HUES6 (cell line): ENCODE data around the gene RAD51C.
"Not testable (repeated sequence)": the region's sequence is repeated elsewhere in the genome, so short reads cannot be mapped to it uniquely, and the experiment has no call there.

Experiments
- H3K27ac ChIP-seq: 2 replicates; pipeline ENCODE4 v1.7.0; 2013; ENCODE audit warnings: low read depth, mild to moderate bottlenecking, low read length, inconsistent platforms
- H3K27me3 ChIP-seq: 2 replicates; pipeline ENCODE4 v1.6.1; 2013; ENCODE audit warnings: low read length; ENCODE audit not compliant: control insufficient read depth, insufficient read depth
- H3K36me3 ChIP-seq: 2 replicates; pipeline ENCODE4 v1.6.1; 2013; ENCODE audit warnings: low read length; ENCODE audit not compliant: control insufficient read depth, insufficient read depth
- H3K4me1 ChIP-seq: 2 replicates; pipeline ENCODE4 v1.6.1; 2013; ENCODE audit warnings: low read length; ENCODE audit not compliant: control insufficient read depth, insufficient read depth
- H3K4me3 ChIP-seq: 2 replicates; pipeline ENCODE4 v1.5.1; 2013; ENCODE audit warnings: low read depth, low read length
- H3K9ac ChIP-seq: one replicate; pipeline ENCODE4 v1.6.1; 2013; ENCODE audit warnings: mild to moderate bottlenecking, low read length
- H3K9me3 ChIP-seq: 2 replicates; pipeline ENCODE4 v1.6.1; 2013; ENCODE audit warnings: low read depth, low read length; ENCODE audit not compliant: control insufficient read depth, insufficient read depth

Gene RAD51C

DNA sequence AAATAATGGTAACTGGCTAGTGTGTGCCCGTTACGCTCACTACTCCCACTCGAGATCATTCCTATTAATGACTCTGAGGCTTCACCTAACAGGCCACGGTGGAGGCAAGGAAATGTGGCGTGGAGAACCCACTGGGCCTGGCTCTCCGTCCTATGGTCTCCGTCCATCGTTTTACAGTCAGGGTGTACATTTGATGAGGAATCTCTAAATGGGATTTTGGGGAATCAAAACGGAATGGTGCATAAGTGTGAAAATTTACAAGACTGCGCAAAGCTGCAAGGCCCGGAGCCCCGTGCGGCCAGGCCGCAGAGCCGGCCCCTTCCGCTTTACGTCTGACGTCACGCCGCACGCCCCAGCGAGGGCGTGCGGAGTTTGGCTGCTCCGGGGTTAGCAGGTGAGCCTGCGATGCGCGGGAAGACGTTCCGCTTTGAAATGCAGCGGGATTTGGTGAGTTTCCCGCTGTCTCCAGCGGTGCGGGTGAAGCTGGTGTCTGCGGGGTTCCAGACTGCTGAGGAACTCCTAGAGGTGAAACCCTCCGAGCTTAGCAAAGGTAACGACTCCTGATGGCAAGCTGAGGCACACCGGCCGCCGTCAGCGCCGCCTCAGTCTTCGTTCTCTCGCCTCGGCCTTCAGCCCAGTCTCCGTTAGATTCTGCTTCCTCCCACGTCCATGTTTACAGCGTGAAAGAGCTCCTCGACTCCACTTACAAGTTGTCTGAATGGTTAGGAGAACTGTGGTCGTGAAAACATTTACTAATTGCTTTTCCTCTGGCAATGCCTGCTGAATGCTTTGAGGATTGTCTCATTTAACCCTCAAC is at the start of gene RAD51C:
TSS of gene RAD51C (plus strand) at position 364 of the 817 bp plus-strand sequence. CDS start at position 406, 42 bp downstream.
- Histone ChIP-seq H3K27ac (peak within 1 kb of the TSS; percentile 42; the same call in 1 of the 2 replicates), H3K27me3 (no peaks in the 10 kb centered on the region), H3K9ac (peak within 1 kb of the TSS; percentile 93), H3K4me3 (peak within 1 kb of the TSS; percentile 76), H3K4me1 (peaks cover 7% of the 10 kb centered on the region; the same call in 1 of the 2 replicates), H3K9me3 (no peaks in the 10 kb centered on the region), H3K36me3 (peaks cover 4% of the 10 kb centered on the region; the same call in 1 of the 2 replicates)

DNA sequence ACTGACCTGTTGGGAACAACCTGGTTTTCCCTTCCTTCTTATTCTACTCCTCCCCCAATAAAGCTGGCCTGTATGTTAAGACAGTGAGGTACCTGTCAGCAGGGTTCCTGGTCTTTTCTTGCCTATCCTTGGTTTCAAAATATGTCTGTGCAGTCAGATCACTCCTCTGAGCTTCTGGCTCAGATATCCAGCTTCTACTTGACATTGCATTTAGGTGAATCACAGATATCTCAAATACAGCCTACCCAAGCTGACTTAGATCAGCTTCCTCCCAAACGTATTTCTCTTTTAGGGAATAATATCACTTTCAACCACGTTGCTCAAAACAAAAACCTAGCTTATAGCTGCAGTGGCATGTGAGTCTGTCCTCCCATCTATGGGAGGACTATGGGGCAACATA is 49.3 kb upstream of the RAD51C start:
- no peak overlapping the region for H3K4me3 ChIP-seq
- no peaks in the 10 kb centered on the region for H3K9me3 ChIP-seq
- H3K36me3 ChIP-seq, result no peaks in the 10 kb centered on the region
- no peaks in the 10 kb centered on the region; the same call in 1 of the 2 replicates for H3K4me1 ChIP-seq
- H3K27me3 ChIP-seq, result no peaks in the 10 kb centered on the region
- no peak overlapping the region for H3K9ac ChIP-seq
- no peak overlapping the region for H3K27ac ChIP-seq

DNA sequence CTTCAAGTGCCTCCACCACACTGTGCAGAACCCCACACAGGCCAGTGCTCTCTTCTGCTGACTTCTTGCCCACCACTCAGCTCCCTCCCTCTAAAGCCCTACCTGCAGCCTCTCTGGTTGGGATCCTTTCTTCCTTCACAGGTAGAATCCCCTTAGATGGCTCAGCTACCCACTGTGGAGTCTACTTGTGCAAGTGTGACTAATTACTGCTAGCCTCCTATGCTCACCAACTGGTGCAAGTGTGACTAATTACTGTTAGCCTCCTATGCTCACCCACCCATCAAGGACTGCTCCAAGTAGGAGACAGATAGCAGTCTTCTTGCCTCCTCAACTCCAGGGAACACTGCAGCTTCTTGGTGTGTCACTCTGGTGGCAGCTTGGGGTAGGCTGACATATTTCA is 44.2 kb upstream of the RAD51C start:
- H3K4me3 ChIP-seq, result no peak overlapping the region
- H3K36me3 ChIP-seq, result no peaks in the 10 kb centered on the region
- no peak overlapping the region for H3K27ac ChIP-seq
- H3K9ac ChIP-seq, result no peak overlapping the region
- H3K27me3 ChIP-seq, result no peaks in the 10 kb centered on the region
- no peaks in the 10 kb centered on the region for H3K4me1 ChIP-seq
- no peaks in the 10 kb centered on the region for H3K9me3 ChIP-seq

DNA sequence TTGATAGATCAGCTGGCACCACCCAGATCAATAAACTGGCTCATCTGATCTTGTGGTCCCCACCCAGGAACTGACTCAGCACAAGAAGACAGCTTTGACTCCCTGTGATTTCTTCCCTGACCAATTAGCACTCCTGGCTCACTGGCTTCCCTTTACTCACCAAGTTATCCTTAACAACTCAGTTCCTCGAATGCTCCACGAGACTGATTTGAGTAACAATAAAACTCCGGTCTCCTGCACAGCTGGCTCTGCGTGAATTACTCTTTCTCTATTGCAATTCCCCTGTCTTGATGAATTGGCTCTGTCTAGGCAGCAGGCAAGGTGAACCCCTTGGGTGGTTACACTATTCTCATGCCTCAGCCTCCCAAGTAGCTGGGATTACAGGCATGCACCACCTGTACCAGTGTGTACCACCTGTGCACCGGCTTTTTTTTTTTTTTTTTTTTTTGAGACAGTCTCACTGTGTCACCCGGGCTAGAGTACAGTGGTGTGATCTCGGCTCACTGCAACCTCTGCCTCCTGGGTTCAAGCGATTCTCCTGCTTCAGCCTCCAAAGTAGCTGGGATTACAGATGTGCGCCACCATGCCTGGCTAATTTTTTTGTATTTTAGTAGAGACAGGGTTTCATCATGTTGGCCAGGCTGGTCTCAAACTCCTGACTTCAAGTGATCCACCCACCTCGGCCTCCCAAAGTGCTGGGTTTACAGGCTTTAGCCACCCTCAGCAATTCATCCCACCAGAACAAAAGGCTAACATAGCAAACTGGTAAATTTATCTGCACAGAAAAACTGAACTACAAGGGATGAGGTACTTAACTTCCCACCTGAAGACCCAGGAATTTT is 34.2 kb upstream of the RAD51C start:
- H3K9me3 ChIP-seq, H3K27ac ChIP-seq, H3K36me3 ChIP-seq, H3K4me1 ChIP-seq, H3K27me3 ChIP-seq, H3K4me3 ChIP-seq, H3K9ac ChIP-seq: not testable (repeated sequence)

DNA sequence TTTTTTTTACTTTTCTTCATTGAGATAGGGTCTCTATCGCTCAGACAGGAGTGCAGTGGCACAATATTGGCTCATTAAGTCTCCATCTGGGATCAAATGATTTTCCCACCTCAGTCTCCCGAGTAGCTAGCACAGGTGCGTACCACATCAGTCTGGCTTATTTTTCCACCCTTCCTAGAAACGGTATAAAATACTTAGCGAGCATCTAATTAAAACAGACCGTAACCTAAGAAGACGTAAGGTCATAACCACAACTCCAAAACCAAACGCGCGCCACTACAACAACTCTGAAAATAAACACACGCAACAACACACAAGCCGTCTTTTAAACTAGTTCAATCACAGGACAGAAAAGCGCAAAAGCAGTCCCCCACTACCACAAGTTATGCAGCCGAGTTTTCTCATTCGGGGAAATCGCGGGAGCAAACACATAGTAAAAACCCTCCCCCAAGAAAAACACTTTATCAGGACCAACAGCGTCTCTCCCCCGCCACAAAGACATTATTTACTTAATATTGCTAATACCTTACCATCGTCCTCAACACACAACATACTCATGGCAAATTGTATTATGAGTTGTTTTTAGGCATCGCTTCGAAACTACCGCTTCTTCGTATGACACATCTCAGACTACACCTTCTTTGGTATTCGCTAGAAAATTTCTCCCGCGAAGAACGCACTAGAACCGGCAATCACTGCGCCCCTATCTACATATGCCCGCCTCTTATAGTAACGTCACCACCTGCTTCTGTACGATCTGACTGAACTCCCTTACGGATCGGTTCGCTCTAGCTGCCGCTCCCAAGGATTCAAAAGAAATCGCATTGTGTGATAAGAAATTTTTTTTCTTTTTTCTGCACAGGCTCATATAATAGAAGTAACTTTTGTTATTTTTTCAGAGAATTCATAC is 33.3 kb upstream of the RAD51C start:
- Histone ChIP-seq H3K9ac (peak overlapping the region; percentile 98), H3K27me3 (no peaks in the 10 kb centered on the region), H3K4me1 (no peaks in the 10 kb centered on the region), H3K4me3 (peak overlapping the region; percentile 46), H3K27ac (peak overlapping the region; percentile 99), H3K9me3 (no peaks in the 10 kb centered on the region), H3K36me3 (no peaks in the 10 kb centered on the region)

DNA sequence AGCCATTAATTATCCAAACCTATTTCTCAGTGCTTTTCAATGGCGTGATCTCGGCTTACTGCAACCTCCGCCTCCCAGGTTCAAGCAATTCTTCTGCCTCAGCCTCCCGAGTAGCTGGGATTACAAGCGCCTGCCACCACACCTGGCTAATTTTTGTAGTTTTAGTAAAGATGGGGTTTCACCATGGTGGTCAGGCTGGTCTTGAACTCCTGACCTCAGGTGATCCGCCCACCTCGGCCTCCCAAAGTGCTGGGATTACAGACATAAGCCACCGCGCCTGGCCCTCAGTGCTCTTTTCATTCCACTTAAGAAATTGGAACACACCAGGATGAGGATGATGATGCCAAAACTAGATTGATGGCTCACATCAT is 32.7 kb upstream of the RAD51C start:
- Histone ChIP-seq H3K4me3 (peak overlapping the region; percentile 46), H3K27ac (peak overlapping the region; percentile 99; the same call in 1 of the 2 replicates), H3K9ac (peak overlapping the region; percentile 98)
- not testable (repeated sequence) for H3K27me3 ChIP-seq, H3K36me3 ChIP-seq, H3K9me3 ChIP-seq, H3K4me1 ChIP-seq

DNA sequence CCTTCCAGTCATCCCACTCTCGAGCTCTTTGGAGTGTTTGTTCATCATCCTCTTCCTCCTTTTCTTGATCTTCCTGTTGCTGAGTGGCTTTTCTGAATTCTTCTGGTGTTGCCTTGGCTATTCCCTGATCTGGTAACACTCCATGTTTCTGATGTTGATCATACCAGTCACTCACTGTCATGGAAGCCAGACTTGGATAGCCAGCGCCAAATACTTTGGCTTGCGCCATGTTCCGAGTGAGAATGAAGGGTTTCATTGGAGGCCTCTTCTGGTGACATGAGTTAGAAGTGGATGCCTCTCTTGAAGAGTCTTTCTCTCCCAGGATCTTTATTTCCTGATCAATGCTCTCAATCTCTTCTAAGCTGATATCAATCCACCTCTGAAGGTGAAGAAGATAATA is 31.8 kb upstream of the RAD51C start:
- Histone ChIP-seq H3K36me3 (no peaks in the 10 kb centered on the region), H3K4me3 (no peak overlapping the region), H3K27me3 (no peaks in the 10 kb centered on the region), H3K9me3 (no peaks in the 10 kb centered on the region), H3K27ac (no peak overlapping the region), H3K4me1 (no peaks in the 10 kb centered on the region), H3K9ac (no peak overlapping the region)

DNA sequence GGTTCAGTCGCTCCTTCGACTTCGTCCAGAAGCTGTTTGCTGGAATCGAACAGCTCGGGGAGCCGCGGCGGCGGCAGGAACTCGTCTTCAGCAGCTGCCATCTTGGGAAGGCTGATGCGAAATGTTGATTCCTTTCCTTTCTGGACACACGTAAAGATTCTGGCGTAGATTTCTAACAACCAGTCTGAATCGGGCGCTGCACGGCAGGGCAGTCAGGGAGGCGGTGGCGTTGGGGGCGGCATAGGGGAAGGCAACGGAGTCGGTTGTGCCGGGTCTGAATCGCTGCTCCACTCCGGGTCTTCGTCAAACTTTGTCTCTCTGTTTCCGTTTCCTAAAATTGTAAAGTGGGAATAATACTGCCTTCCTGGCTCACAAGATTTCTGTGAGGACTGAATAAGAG is 30.9 kb upstream of the RAD51C start:
- Histone ChIP-seq H3K27me3 (no peaks in the 10 kb centered on the region), H3K9me3 (no peaks in the 10 kb centered on the region), H3K4me3 (no peak overlapping the region), H3K9ac (no peak overlapping the region), H3K27ac (no peak overlapping the region), H3K4me1 (no peaks in the 10 kb centered on the region), H3K36me3 (no peaks in the 10 kb centered on the region)

DNA sequence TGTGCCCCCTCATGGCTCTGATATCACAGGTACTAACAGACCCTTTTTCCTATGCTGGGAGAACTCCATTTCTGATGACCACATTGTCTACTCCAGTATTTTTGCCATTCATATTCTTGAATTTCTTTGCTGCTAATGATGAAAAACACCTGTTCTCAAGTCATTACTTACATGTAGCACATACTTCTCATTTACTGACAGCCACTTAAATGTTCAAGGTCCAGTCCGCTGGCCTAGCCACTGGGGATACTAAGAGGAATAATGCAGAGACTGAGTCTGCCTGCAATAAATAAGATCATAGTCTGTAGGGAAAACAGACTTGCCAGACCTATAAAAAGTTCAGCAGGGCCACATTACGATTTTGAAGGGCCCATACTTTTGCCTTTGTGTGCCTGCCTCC is 28.1 kb upstream of the RAD51C start:
- Histone ChIP-seq H3K4me1 (peaks cover 4% of the 10 kb centered on the region; the same call in 1 of the 2 replicates), H3K27ac (no peak overlapping the region), H3K9ac (no peak overlapping the region), H3K4me3 (no peak overlapping the region), H3K36me3 (no peaks in the 10 kb centered on the region), H3K27me3 (no peaks in the 10 kb centered on the region), H3K9me3 (no peaks in the 10 kb centered on the region)

DNA sequence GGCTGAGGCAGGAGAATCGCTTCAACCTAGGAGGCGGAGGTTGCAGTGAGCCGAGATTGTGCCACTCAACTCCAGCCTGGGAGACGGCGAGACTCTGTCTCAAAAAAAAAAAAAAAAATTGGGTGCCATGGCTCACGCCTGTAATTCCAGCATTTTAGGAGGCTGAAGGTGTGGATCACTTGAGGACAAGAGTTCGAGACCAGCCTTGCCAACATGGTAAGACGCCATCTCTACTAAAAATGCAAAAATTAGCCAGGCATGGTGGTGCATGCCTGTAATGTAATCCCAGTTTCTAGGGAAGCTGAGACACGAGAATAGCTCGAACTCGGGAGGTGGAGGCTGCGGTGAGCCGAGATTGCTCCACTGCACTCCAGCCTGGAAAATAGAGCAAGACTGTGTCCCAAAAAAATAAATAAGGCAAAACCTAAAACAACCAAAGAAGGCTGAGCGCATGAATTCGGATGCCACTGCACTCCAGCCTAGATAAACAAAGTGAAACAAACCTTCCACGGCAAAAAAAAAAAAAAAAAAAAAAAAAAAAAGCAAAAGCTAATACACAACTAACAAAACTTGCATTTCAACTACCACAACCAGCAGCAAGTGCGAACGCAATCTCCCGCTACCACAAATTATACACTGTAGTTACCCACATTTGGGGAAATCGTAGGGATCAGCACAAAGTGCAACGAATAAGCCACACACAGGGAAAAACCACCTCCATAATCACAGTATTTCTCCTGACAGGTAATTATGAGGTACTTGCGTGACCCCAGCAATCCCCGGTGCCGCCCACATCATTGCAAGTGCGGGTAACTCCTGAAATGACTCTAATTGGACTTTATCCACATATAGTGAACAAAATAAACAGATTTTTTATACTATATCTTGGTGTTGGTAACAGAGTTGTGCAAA is 26.2 kb upstream of the RAD51C start:
- Histone ChIP-seq H3K4me1 (peaks cover 4% of the 10 kb centered on the region; the same call in 1 of the 2 replicates), H3K27me3 (peaks cover 5% of the 10 kb centered on the region; the same call in 1 of the 2 replicates), H3K36me3 (no peaks in the 10 kb centered on the region), H3K4me3 (no peak overlapping the region), H3K9ac (no peak overlapping the region), H3K9me3 (no peaks in the 10 kb centered on the region), H3K27ac (no peak overlapping the region)
